K562 (cell line): ENCODE results near the gene ITGA11. TPM values are rescaled to one million over a fixed set of nuclear protein-coding genes. Genes with fewer than 3 reads are reported as not detected.
"Not testable (repeated sequence)": the region's sequence is repeated elsewhere in the genome, so short reads cannot be mapped to it uniquely, and the experiment has no call there.

Experiments used
- ATAC-seq: fragments of 200-7000 bp; cut with Tn5 transposase; 3 replicates; pipeline ENCODE4 v1.9.1; 2020; ENCODE audit warnings: moderate library complexity
- BruUV-seq: library from RNA; stranded (reverse); fragments of 400-500 nt; replicated peaks from 2 replicates; lab custom pipeline; 2021; lab: Mats Ljungman, UMichigan
- CTCF ChIA-PET: fragments of 300-600 bp; formaldehyde crosslinking; extraction: SDS; loops from one replicate; lab custom pipeline; 2021; ENCODE audit warnings: low intra/inter-chr PET ratio; lab: Yijun Ruan, JAX
- POLR2A ChIA-PET: fragments of 300-600, 350-650 bp; sonication (Branson Sonifier 250); formaldehyde crosslinking; extraction: SDS; loops from one replicate; lab custom pipeline; 2021; ENCODE audit warnings: antibody characterized with exemption, inconsistent platforms; lab: Yijun Ruan, JAX
- DNase-seq, 4 experiments: peaks; one replicate each; pipeline versions ENCODE4 v3.0.0 to v3.0.0-alpha.2; 2011 to 2018; ENCODE audit warnings: low spot score in 3 of 4, mixed read lengths in 3 of 4; ENCODE audit errors: extremely low read depth in 1 of 4
- FAIRE-seq: peaks from 2 replicates; lab custom pipeline; 2011; peaks lifted over from hg19 to GRCh38; lab: Jason Lieb, UNC
- H2AFZ ChIP-seq: 2 replicates; pipeline ENCODE4 v1.6.0; 2011; ENCODE audit warnings: low read depth, low read length, control low read depth, inconsistent platforms
- H3K27ac ChIP-seq: fragments of 200-600 bp; 3 replicates; pipeline ENCODE4 v1.8.0; 2011; ENCODE audit warnings: low read depth, mild to moderate bottlenecking, control low read depth, inconsistent platforms, low read length, moderate library complexity, mixed read lengths; ENCODE audit errors: extremely low read depth
- H3K27me3 ChIP-seq, 2 experiments: fragments of 300-600 bp in 1 of 2; 2 replicates in 1 of 2; 3 replicates in 1 of 2; pipeline versions ENCODE4 v1.6.0 to v1.8.0; 2011; ENCODE audit warnings: inconsistent platforms in 2 of 2, low read length in 2 of 2, mild to moderate bottlenecking in 1 of 2, mixed read lengths in 1 of 2, moderate library complexity in 1 of 2; ENCODE audit not compliant: control insufficient read depth in 2 of 2, insufficient read depth in 2 of 2
- H3K36me3 ChIP-seq: fragments of 300-600 bp; 3 replicates; pipeline ENCODE4 v1.8.0; 2011; ENCODE audit warnings: mild to moderate bottlenecking, low read length, inconsistent platforms; ENCODE audit not compliant: control insufficient read depth, insufficient read depth
- H3K4me1 ChIP-seq, 2 experiments: fragments of 200-600 bp in 1 of 2; replicated peaks in 1 of 2; 2 replicates in 1 of 2; 3 replicates in 1 of 2; pipeline versions ENCODE4 v1.5.1 to v1.8.0; 2011; ENCODE audit warnings: inconsistent platforms in 2 of 2, low read length in 2 of 2, mild to moderate bottlenecking in 1 of 2, mixed read lengths in 1 of 2, moderate library complexity in 1 of 2; ENCODE audit not compliant: control insufficient read depth in 2 of 2, insufficient read depth in 2 of 2
- H3K4me2 ChIP-seq: 2 replicates; pipeline ENCODE4 v1.6.1; 2011; ENCODE audit warnings: low read length, control low read depth, inconsistent platforms, mixed read lengths; ENCODE audit not compliant: insufficient read depth
- H3K4me3 ChIP-seq: fragments of 200-600 bp; sonication (generic), shearing (Covaris generic); 2 replicates; pipeline ENCODE4 v1.5.1; 2016; ENCODE audit warnings: control low read depth, inconsistent platforms
- H3K79me2 ChIP-seq: fragments of 200-600 bp; 3 replicates; pipeline ENCODE4 v1.8.0; 2011; ENCODE audit warnings: low read length, inconsistent platforms; ENCODE audit not compliant: control insufficient read depth, insufficient read depth
- H3K9ac ChIP-seq, 2 experiments: 2 replicates each; pipeline versions ENCODE4 v1.6.0 to v1.6.1; 2011; ENCODE audit warnings: low read depth in 2 of 2, low read length in 2 of 2, control low read depth in 1 of 2, inconsistent platforms in 1 of 2, mild to moderate bottlenecking in 1 of 2, mixed read lengths in 1 of 2; ENCODE audit not compliant: insufficient read depth in 1 of 2
- H3K9me1 ChIP-seq: one replicate; pipeline ENCODE4 v1.6.0; 2011; ENCODE audit warnings: inconsistent platforms, mild to moderate bottlenecking, low read length, moderate library complexity; ENCODE audit not compliant: control insufficient read depth, insufficient read depth
- H3K9me3 ChIP-seq: replicated peaks from 2 replicates; pipeline ENCODE4 v1.5.1; 2011; ENCODE audit warnings: low read depth, low read length, inconsistent platforms; ENCODE audit not compliant: control insufficient read depth, insufficient read depth
- H4K20me1 ChIP-seq: replicated peaks from 2 replicates; pipeline ENCODE4 v1.6.1; 2011; ENCODE audit warnings: low read length, inconsistent platforms, mixed read lengths; ENCODE audit not compliant: control insufficient read depth, insufficient read depth
- BCL6 ChIP-seq: fragments of 250-450 bp; sonication (Bioruptor Pico); IDR thresholded peaks from 2 replicates; pipeline ENCODE4 v1.4.0; 2020
- BCOR ChIP-seq: fragments of 450-650 bp; IDR thresholded peaks from 2 replicates; pipeline ENCODE4 v1.6.1; 2016
- CREM ChIP-seq: IDR thresholded peaks from 2 replicates; pipeline ENCODE4 v1.6.1; 2014; ENCODE audit warnings: antibody characterized with exemption, low read depth
- EZH2 ChIP-seq: IDR thresholded peaks from 2 replicates; pipeline ENCODE4 v1.6.1; 2012; ENCODE audit warnings: low read depth, mild to moderate bottlenecking, inconsistent platforms, low read length, borderline replicate concordance
- NR4A1 ChIP-seq, 2 experiments: fragments of 250-450 bp in 1 of 2; fragments of 450-650 bp in 1 of 2; sonication (Bioruptor Pico) in 1 of 2; IDR thresholded peaks; 2 replicates each; pipeline versions ENCODE4 v1.4.0 to v1.6.1; 2016 to 2020; ENCODE audit warnings: mild to moderate bottlenecking in 2 of 2, missing compliant biosample characterization in 1 of 2, missing genetic modification characterization in 1 of 2, moderate library complexity in 1 of 2
- RBM25 ChIP-seq: fragments of 200-400 bp; formaldehyde crosslinking; IDR thresholded peaks from 2 replicates; pipeline ENCODE4 v1.6.1; 2018; ENCODE audit warnings: low read length, low read depth, moderate library complexity; ENCODE audit not compliant: severe bottlenecking
- RFX1 ChIP-seq: fragments of 450-650 bp; IDR thresholded peaks from 2 replicates; pipeline ENCODE4 v1.6.1; 2016; ENCODE audit warnings: mild to moderate bottlenecking, moderate library complexity
- SETDB1 ChIP-seq: IDR thresholded peaks from one replicate; pipeline ENCODE4 v1.6.1; 2012; ENCODE audit warnings: low read length, control low read depth, inconsistent platforms
- TCF7 ChIP-seq: sonication (generic); IDR thresholded peaks from 2 replicates; pipeline ENCODE4 v1.6.1; 2016; ENCODE audit warnings: antibody characterized with exemption, borderline replicate concordance
- ZNF239 ChIP-seq: fragments of 250-450 bp; sonication (Bioruptor Pico); IDR thresholded peaks from 2 replicates; pipeline ENCODE4 v1.4.0; 2020; ENCODE audit warnings: mild to moderate bottlenecking
- WGBS: fragments of 100-300 bp; shearing (Covaris generic); methylation state at CpG from one replicate; pipeline ENCODE4 v1.1.6; 2016; ENCODE audit warnings: low coverage, mixed read lengths; ENCODE audit not compliant: insufficient coverage; ENCODE audit errors: missing lambda C conversion rate; 5-methylcytosine and 5-hydroxymethylcytosine counted together
- in situ Hi-C: fragments of 300-500 bp; cut with MboI; formaldehyde crosslinking; loops from 4 replicates; pipeline ENCODE4 v1.15.0; 2018; ENCODE audit warnings: inconsistent platforms, mixed read lengths
- intact Hi-C: fragments of 100-400 bp; cut with micrococcal nuclease; formaldehyde crosslinking; loops from 2 replicates; pipeline ENCODE4 v1.14.2; 2022
- polyA plus RNA-seq, 8 experiments: library from polyadenylated mRNA; depleted of rRNA in 4 of 8; stranded (reverse) in 5 of 8; unstranded in 3 of 8; fragments of >200 nt; fragmentation: Nextera tagmentation in 2 of 8; fragmentation: Illumina TruSeq in 1 of 8; extraction: Ambion mirVana in 2 of 8; extraction: Trizol in 1 of 8; gene quantifications; 2 replicates each; pipeline versions ENCODE4 v1.2.1 to v1.2.3, GENCODE V29; 2011 to 2014; ENCODE audit warnings: inconsistent platforms in 1 of 8, missing spikeins in 1 of 8
- total RNA-seq, 7 experiments: library from RNA; depleted of rRNA in 6 of 7; stranded (reverse); fragments of >200 nt in 6 of 7; fragmentation: Illumina TruSeq in 2 of 7; extraction: Trizol in 2 of 7; gene quantifications; 2 replicates each; pipeline versions ENCODE4 v1.2.1 to v1.2.3, GENCODE V29; 2011 to 2021; ENCODE audit warnings: low replicate concordance in 1 of 7
- TF ChIP-seq, protein P1 (sequence below): fragments of 250-450 bp; sonication (Bioruptor Pico); IDR thresholded peaks from 2 replicates; pipeline ENCODE4 v1.8.0; 2022; ENCODE audit warnings: moderate library complexity, mild to moderate bottlenecking, inconsistent platforms
- TF ChIP-seq, protein P2 (sequence below): fragments of 150-350 bp; conservative IDR thresholded peaks from 2 replicates; pipeline ENCODE4 v1.6.1; 2014; ENCODE audit warnings: low read length

ITGA11 gene
- total and polyA plus RNA-seq, 9 of the 15 experiments (the other 6 are each of a cell fraction or from before 2014, with no cell fraction given) = 0.01 TPM; not detected in 8

DNA sequence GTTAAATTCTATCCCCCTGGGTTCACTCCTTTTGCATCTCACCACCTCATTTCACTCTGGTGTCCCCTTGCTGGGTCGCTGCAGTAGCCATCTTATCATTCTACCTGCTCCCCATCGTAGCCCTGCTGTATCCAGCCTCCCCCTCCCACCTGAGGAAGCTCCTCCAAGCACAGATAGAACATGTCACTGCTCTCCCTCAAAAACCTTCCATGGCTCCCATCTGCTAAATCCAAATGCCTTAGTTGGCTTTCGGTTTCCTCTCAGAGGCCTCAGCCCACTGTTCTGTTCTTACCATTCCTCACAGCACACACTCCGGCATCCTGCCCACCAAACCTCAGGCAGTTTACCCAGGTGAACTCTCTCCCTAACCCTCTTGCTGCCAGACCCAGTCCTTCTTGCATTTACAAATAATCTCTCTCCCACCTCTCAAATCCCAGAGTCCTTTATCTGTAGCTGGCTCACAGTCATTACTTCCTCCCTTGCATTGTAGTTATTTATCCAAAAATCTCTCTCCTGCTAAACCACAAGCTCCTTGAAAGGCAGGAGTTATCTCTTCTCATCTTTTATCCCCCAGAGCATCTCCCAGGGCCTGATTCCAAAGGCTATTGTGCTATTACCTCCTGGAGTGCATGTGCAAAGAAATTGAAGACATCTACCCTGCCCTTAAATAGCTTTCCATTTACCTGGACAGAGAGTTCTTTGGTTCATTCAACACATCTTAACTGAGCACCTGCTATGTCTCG lies 9.4 kb downstream of the ITGA11 start:
- DNase-seq, H3K4me2 ChIP-seq, CTCF ChIA-PET, H3K36me3 ChIP-seq, H3K9me1 ChIP-seq, BruUV-seq, H2AFZ ChIP-seq, intact Hi-C loops, in situ Hi-C loops, FAIRE-seq, H3K9ac ChIP-seq, H3K4me1 ChIP-seq, H3K4me3 ChIP-seq, H3K9me3 ChIP-seq, ATAC-seq, H4K20me1 ChIP-seq, H3K27ac ChIP-seq, H3K79me2 ChIP-seq: not testable (repeated sequence)
- POLR2A ChIA-PET = interaction anchor here (0.6 to 1.1 kb wide), 2 partner anchors 18 to 47 kb away, joined by 3 to 4 read pairs; no protein-coding TSS in a partner anchor
- 0% methylated on average over 4 of the region's 5 CpGs for WGBS
- peaks cover 4 to 34% of the 10 kb centered on the region in 2 experiments; a peak in 4 of 5 replicates for H3K27me3 ChIP-seq
- peak; percentile 30 for TF ChIP-seq RBM25

DNA sequence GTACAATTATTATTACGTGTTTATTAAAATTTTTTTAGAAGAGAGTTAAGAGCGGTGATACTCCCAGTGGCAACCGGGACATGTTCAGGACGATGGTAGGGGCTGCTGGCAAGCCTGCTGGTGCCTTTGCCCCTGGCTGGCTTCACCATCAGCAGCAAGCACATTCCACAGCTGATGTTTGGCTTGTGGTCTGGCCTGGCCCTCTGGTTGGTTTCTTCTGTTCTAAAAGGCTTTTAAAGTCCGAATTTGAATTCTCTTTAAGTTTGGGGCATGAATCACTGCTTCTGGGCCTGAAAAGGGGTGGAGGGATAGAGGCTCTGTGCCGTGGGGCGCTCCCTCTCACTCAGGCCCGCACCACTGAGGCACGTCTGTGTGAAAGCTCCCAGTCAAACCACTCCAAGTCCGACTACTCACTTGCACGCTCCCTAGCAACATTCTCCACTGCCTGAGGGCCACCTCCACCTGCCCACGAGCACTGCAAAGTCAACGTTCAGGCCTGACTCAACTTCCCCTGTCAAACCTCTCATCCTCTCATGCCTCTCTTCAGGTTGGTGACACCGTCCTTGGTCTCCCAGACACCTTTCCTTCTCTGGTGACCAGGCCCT lies 10.1 kb downstream of the ITGA11 start:
- 5% methylated on average over 14 of the region's 14 CpGs for WGBS
- Histone ChIP-seq H2AFZ (no peak overlapping the region), H3K27me3 (peaks cover 4 to 34% of the 10 kb centered on the region in 2 experiments; a peak in 4 of 5 replicates), H3K4me3 (no peak overlapping the region), H3K4me2 (no peak overlapping the region), H3K79me2 (no peaks in the 10 kb centered on the region), H3K4me1 (no peaks in the 10 kb centered on the region; a peak in 1 of 5 replicates), H3K36me3 (no peaks in the 10 kb centered on the region), H3K27ac (no peak overlapping the region), H3K9me3 (no peaks in the 10 kb centered on the region), H3K9ac (no peak overlapping the region), H3K9me1 (no peaks in the 10 kb centered on the region), H4K20me1 (no peaks in the 10 kb centered on the region)
- DNase-seq = no peak
- FAIRE-seq = no peak
- CTCF ChIA-PET = no interaction called here
- no peak for ATAC-seq
- in situ Hi-C loops = no loop called here
- intact Hi-C loops = no loop called here
- no TSS peak for BruUV-seq
- POLR2A ChIA-PET = no interaction called here
- TF ChIP-seq NR4A1 (CRISPR knock-in tag; IDR thresholded peaks at IDR 0.05) (no peak), NR4A1 (tag; IDR thresholded peaks at IDR 0.05) (no peak), CREM (no peak), BCL6 (CRISPR knock-in tag) (no peak), ZNF239 (CRISPR knock-in tag) (no peak), TCF7 (no peak), SETDB1 (no peak), RFX1 (no peak), EZH2 (no peak), BCOR (no peak)
- TF ChIP-seq, protein P1, sequence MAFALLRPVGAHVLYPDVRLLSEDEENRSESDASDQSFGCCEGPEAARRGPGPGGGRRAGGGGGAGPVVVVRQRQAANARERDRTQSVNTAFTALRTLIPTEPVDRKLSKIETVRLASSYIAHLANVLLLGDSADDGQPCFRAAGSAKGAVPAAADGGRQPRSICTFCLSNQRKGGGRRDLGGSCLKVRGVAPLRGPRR (CRISPR knock-in tag) = no peak
- TF ChIP-seq, protein P2, sequence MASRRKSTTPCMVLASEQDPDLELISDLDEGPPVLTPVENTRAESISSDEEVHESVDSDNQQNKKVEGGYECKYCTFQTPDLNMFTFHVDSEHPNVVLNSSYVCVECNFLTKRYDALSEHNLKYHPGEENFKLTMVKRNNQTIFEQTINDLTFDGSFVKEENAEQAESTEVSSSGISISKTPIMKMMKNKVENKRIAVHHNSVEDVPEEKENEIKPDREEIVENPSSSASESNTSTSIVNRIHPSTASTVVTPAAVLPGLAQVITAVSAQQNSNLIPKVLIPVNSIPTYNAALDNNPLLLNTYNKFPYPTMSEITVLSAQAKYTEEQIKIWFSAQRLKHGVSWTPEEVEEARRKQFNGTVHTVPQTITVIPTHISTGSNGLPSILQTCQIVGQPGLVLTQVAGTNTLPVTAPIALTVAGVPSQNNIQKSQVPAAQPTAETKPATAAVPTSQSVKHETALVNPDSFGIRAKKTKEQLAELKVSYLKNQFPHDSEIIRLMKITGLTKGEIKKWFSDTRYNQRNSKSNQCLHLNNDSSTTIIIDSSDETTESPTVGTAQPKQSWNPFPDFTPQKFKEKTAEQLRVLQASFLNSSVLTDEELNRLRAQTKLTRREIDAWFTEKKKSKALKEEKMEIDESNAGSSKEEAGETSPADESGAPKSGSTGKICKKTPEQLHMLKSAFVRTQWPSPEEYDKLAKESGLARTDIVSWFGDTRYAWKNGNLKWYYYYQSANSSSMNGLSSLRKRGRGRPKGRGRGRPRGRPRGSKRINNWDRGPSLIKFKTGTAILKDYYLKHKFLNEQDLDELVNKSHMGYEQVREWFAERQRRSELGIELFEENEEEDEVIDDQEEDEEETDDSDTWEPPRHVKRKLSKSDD = no peak
